T-helper 1 cell treated with Interleukin-12 subunit alpha and Interleukin-12 subunit beta and Interleukin-4 antibody, amounts not matched to agents 30 μg/mL and 1 μg/mL, for 36 hours (primary cell): ENCODE data around the gene KMT2B.

Experiments used
- H3K27ac Mint-ChIP-seq: one replicate; pipeline ENCODE4 v1.8.0; 2021; ENCODE audit warnings: mild to moderate bottlenecking, mixed read lengths
- H3K27me3 Mint-ChIP-seq: one replicate; pipeline ENCODE4 v1.8.0; 2021; ENCODE audit warnings: low read depth, mixed read lengths
- H3K36me3 Mint-ChIP-seq: one replicate; pipeline ENCODE4 v1.8.0; 2021; ENCODE audit warnings: low read depth, mixed read lengths
- H3K4me1 Mint-ChIP-seq: one replicate; pipeline ENCODE4 v1.8.0; 2021; ENCODE audit warnings: low read depth, mixed read lengths
- H3K4me3 Mint-ChIP-seq: one replicate; pipeline ENCODE4 v1.8.0; 2021; ENCODE audit warnings: mild to moderate bottlenecking, moderate library complexity, mixed read lengths
- H3K9me3 Mint-ChIP-seq: one replicate; pipeline ENCODE4 v1.8.0; 2021; ENCODE audit warnings: mixed read lengths

KMT2B gene

GRCh38 chr19:35751839-35752745 is 34.3 kb downstream of the KMT2B start:
- Mint-ChIP-seq H3K9me3 (no peaks in the 10 kb centered on the region), H3K4me3 (no peak overlapping the region), H3K27me3 (no peaks in the 10 kb centered on the region), H3K27ac (no peak overlapping the region), H3K36me3 (peaks cover 21% of the 10 kb centered on the region), H3K4me1 (peaks cover 32% of the 10 kb centered on the region)

- Mint-ChIP-seq H3K4me1 (peaks cover 30% of the 10 kb centered on the region), H3K27me3 (no peaks in the 10 kb centered on the region), H3K36me3 (peaks cover 21% of the 10 kb centered on the region)
Observed at GRCh38 chr19:35752746-35753350, 35.0 kb downstream of the KMT2B start.

GRCh38 chr19:35753634-35754369 is 36.0 kb downstream of the KMT2B start:
- no peak overlapping the region for H3K27ac Mint-ChIP-seq
- H3K27me3 Mint-ChIP-seq = no peaks in the 10 kb centered on the region
- no peak overlapping the region for H3K4me3 Mint-ChIP-seq
- H3K36me3 Mint-ChIP-seq = peaks cover 22% of the 10 kb centered on the region
- no peaks in the 10 kb centered on the region for H3K9me3 Mint-ChIP-seq
- peaks cover 26% of the 10 kb centered on the region for H3K4me1 Mint-ChIP-seq

More at GRCh38 chr19:35752746-35753350, 35.0 kb downstream of the KMT2B start:
- Mint-ChIP-seq H3K9me3 (no peaks in the 10 kb centered on the region), H3K4me3 (no peak overlapping the region), H3K27ac (no peak overlapping the region)

GRCh38 chr19:35754370-35755130 is 36.7 kb downstream of the KMT2B start:
- no peaks in the 10 kb centered on the region for H3K9me3 Mint-ChIP-seq
- H3K4me3 Mint-ChIP-seq = peak overlapping the region; percentile 28
- no peaks in the 10 kb centered on the region for H3K27me3 Mint-ChIP-seq
- H3K4me1 Mint-ChIP-seq = peaks cover 28% of the 10 kb centered on the region
- peaks cover 22% of the 10 kb centered on the region for H3K36me3 Mint-ChIP-seq
- no peak overlapping the region for H3K27ac Mint-ChIP-seq

- H3K4me1 Mint-ChIP-seq = peaks cover 24% of the 10 kb centered on the region
- H3K4me3 Mint-ChIP-seq = peak overlapping the region; percentile 57
- H3K9me3 Mint-ChIP-seq = no peaks in the 10 kb centered on the region
- peaks cover 22% of the 10 kb centered on the region for H3K36me3 Mint-ChIP-seq
- H3K27ac Mint-ChIP-seq = no peak overlapping the region
- H3K27me3 Mint-ChIP-seq = no peaks in the 10 kb centered on the region
Observed at GRCh38 chr19:35755131-35755549, 37.3 kb downstream of the KMT2B start.

- H3K36me3 Mint-ChIP-seq = peaks cover 22% of the 10 kb centered on the region
Observed at GRCh38 chr19:35755550-35756376, 38.0 kb downstream of the KMT2B start.

GRCh38 chr19:35756377-35757230 is 38.8 kb downstream of the KMT2B start, which contains the start of gene HSPB6:
Gene HSPB6 (minus strand): TSS chr19:35757029. CDS start chr19:35757008, 21 bp downstream.
- H3K27ac Mint-ChIP-seq = peak within 1 kb of the TSS; percentile 93
- H3K27me3 Mint-ChIP-seq = no peaks in the 10 kb centered on the region
- peaks cover 24% of the 10 kb centered on the region for H3K36me3 Mint-ChIP-seq
- H3K4me3 Mint-ChIP-seq = peak within 1 kb of the TSS; percentile 97
- peaks cover 24% of the 10 kb centered on the region for H3K4me1 Mint-ChIP-seq
- H3K9me3 Mint-ChIP-seq = no peaks in the 10 kb centered on the region

More at GRCh38 chr19:35755550-35756376, 38.0 kb downstream of the KMT2B start:
- Mint-ChIP-seq H3K27ac (peak overlapping the region; percentile 62), H3K27me3 (no peaks in the 10 kb centered on the region), H3K4me3 (peak overlapping the region; percentile 29), H3K9me3 (no peaks in the 10 kb centered on the region), H3K4me1 (peaks cover 24% of the 10 kb centered on the region)

- Mint-ChIP-seq H3K36me3 (peaks cover 29% of the 10 kb centered on the region), H3K4me3 (peak overlapping the region; percentile 97)
Observed at GRCh38 chr19:35757231-35757748, 39.5 kb downstream of the KMT2B start.

GRCh38 chr19:35757749-35758608 is 40.2 kb downstream of the KMT2B start, which contains the start of gene PROSER3:
Gene PROSER3 (plus strand): TSS chr19:35758176. CDS start chr19:35758216, 40 bp downstream.
- Mint-ChIP-seq H3K9me3 (no peaks in the 10 kb centered on the region), H3K4me3 (peak within 1 kb of the TSS; percentile 97), H3K4me1 (peaks cover 24% of the 10 kb centered on the region)

More at GRCh38 chr19:35757231-35757748, 39.5 kb downstream of the KMT2B start:
- peaks cover 24% of the 10 kb centered on the region for H3K4me1 Mint-ChIP-seq
- no peaks in the 10 kb centered on the region for H3K27me3 Mint-ChIP-seq
- peak overlapping the region; percentile 93 for H3K27ac Mint-ChIP-seq
- no peaks in the 10 kb centered on the region for H3K9me3 Mint-ChIP-seq

GRCh38 chr19:35759697-35760096 is 41.9 kb downstream of the KMT2B start:
- Mint-ChIP-seq H3K27ac (peak overlapping the region; percentile 67), H3K27me3 (no peaks in the 10 kb centered on the region), H3K4me3 (peak overlapping the region; percentile 97)

More at GRCh38 chr19:35757749-35758608, 40.2 kb downstream of the KMT2B start, which contains the start of gene PROSER3:
- no peaks in the 10 kb centered on the region for H3K27me3 Mint-ChIP-seq
- H3K36me3 Mint-ChIP-seq = peaks cover 30% of the 10 kb centered on the region
- H3K27ac Mint-ChIP-seq = peak within 1 kb of the TSS; percentile 93

GRCh38 chr19:35760711-35761349 is 43.0 kb downstream of the KMT2B start:
- H3K4me3 Mint-ChIP-seq = no peak overlapping the region
- H3K4me1 Mint-ChIP-seq = peaks cover 20% of the 10 kb centered on the region
- H3K27me3 Mint-ChIP-seq = no peaks in the 10 kb centered on the region
- no peaks in the 10 kb centered on the region for H3K9me3 Mint-ChIP-seq
- H3K27ac Mint-ChIP-seq = no peak overlapping the region
- peaks cover 18% of the 10 kb centered on the region for H3K36me3 Mint-ChIP-seq

More at GRCh38 chr19:35759697-35760096, 41.9 kb downstream of the KMT2B start:
- Mint-ChIP-seq H3K36me3 (peaks cover 21% of the 10 kb centered on the region), H3K9me3 (no peaks in the 10 kb centered on the region), H3K4me1 (peaks cover 23% of the 10 kb centered on the region)
